ENCODE measurements around the gene HAUS7. TPM values are rescaled to one million over a fixed set of nuclear protein-coding genes. Genes with fewer than 3 reads are reported as not detected.

Gene HAUS7
- polyA plus RNA-seq, 1 donor (not counting 4 experiments of a cell fraction or from before 2014, with no cell fraction given) = 13.8 TPM

- Histone ChIP-seq H3K9ac (ENCODE audit: control insufficient read depth, extremely low read depth, insufficient read depth, low read length) (no peak overlapping the region), H3K9me1 (ENCODE audit: control insufficient read depth, extremely low read depth, insufficient read depth, low read length) (no peaks in the 10 kb centered on the region), H4K20me1 (ENCODE audit: control insufficient read depth, extremely low read depth, insufficient read depth, low read length) (no peaks in the 10 kb centered on the region), H3K36me3 (ENCODE audit: control insufficient read depth in 2 of 2, extremely low read depth in 1 of 2, insufficient read depth in 2 of 2, low read length in 2 of 2) (no peaks in the 10 kb centered on the region), H3K27me3 (ENCODE audit: control insufficient read depth, extremely low read depth, insufficient read depth, low read length) (peaks cover 14% of the 10 kb centered on the region), H3K4me2 (ENCODE audit: control insufficient read depth, extremely low read depth, insufficient read depth, low read depth, low read length) (no peak overlapping the region), H3K4me3 (ENCODE audit: control insufficient read depth in 2 of 3, extremely low read depth in 1 of 3, insufficient read depth in 2 of 3, low read depth in 1 of 3, low read length in 3 of 3) (no peak overlapping the region), H3K4me1 (ENCODE audit: control insufficient read depth, extremely low read depth, insufficient read depth, low read length) (no peaks in the 10 kb centered on the region), H2AFZ (ENCODE audit: control insufficient read depth, low read length) (no peak overlapping the region), H3K79me2 (ENCODE audit: control insufficient read depth, insufficient read depth, low read length) (no peaks in the 10 kb centered on the region), H3K9me3 (ENCODE audit: control insufficient read depth, low read depth, low read length) (peaks cover 4% of the 10 kb centered on the region), H3K27ac (ENCODE audit: control insufficient read depth, insufficient read depth, low read length) (no peak overlapping the region)
- no peak for TF ChIP-seq CTCF (optimal IDR thresholded peaks at IDR 0.05 in 1 of 3, IDR thresholded peaks at IDR 0.05 in 1 of 3, conservative IDR thresholded peaks at IDR 0.05 in 1 of 3; ENCODE audit: extremely low read depth in 1 of 3, insufficient read depth in 2 of 3, low read length in 3 of 3)
- no peak for TF ChIP-seq EZH2 (IDR thresholded peaks at IDR 0.05; ENCODE audit: low read length)
- dilution Hi-C loops (cut with MboI; ENCODE audit: extremely low pct_ligation_motif_present, low sequenced_read_pairs) = no loop called here
- DNase-seq (ENCODE audit: low read depth, low spot score) (no peak), FAIRE-seq (no peak)
Observed at GRCh38 chrX:153504445-153505016, 34.2 kb upstream of the HAUS7 start.

GRCh38 chrX:153502796-153503195 is 32.4 kb upstream of the HAUS7 start:
- Histone ChIP-seq H3K9me1 (ENCODE audit: control insufficient read depth, extremely low read depth, insufficient read depth, low read length) (no peaks in the 10 kb centered on the region), H3K9ac (ENCODE audit: control insufficient read depth, extremely low read depth, insufficient read depth, low read length) (no peak overlapping the region), H3K27me3 (ENCODE audit: control insufficient read depth, extremely low read depth, insufficient read depth, low read length) (peaks cover 17% of the 10 kb centered on the region), H3K36me3 (ENCODE audit: control insufficient read depth in 2 of 2, extremely low read depth in 1 of 2, insufficient read depth in 2 of 2, low read length in 2 of 2) (no peaks in the 10 kb centered on the region), H3K4me3 (ENCODE audit: control insufficient read depth in 2 of 3, extremely low read depth in 1 of 3, insufficient read depth in 2 of 3, low read depth in 1 of 3, low read length in 3 of 3) (no peak overlapping the region), H2AFZ (ENCODE audit: control insufficient read depth, low read length) (no peak overlapping the region), H3K27ac (ENCODE audit: control insufficient read depth, insufficient read depth, low read length) (no peak overlapping the region), H3K4me1 (ENCODE audit: control insufficient read depth, extremely low read depth, insufficient read depth, low read length) (no peaks in the 10 kb centered on the region), H3K9me3 (ENCODE audit: control insufficient read depth, low read depth, low read length) (peaks cover 4% of the 10 kb centered on the region), H3K4me2 (ENCODE audit: control insufficient read depth, extremely low read depth, insufficient read depth, low read depth, low read length) (no peak overlapping the region), H3K79me2 (ENCODE audit: control insufficient read depth, insufficient read depth, low read length) (no peaks in the 10 kb centered on the region), H4K20me1 (ENCODE audit: control insufficient read depth, extremely low read depth, insufficient read depth, low read length) (no peaks in the 10 kb centered on the region)
- dilution Hi-C loops (cut with MboI; ENCODE audit: extremely low pct_ligation_motif_present, low sequenced_read_pairs) = no loop called here
- DNase-seq (ENCODE audit: low read depth, low spot score) (no peak), FAIRE-seq (no peak)
- TF ChIP-seq CTCF (optimal IDR thresholded peaks at IDR 0.05 in 1 of 3, IDR thresholded peaks at IDR 0.05 in 1 of 3, conservative IDR thresholded peaks at IDR 0.05 in 1 of 3; ENCODE audit: extremely low read depth in 1 of 3, insufficient read depth in 2 of 3, low read length in 3 of 3) (no peak), EZH2 (IDR thresholded peaks at IDR 0.05; ENCODE audit: low read length) (no peak)

Measured in keratinocyte (primary cell).